HG03571 (cell line): Measurements from ENCODE around the gene ZBTB16.

Experiments
- ATAC-seq: cut with Tn5 transposase; IDR thresholded peaks from one replicate; pipeline ENCODE4 v1.9.1; 2021; ENCODE audit not compliant: unreplicated experiment

Gene ZBTB16

DNA sequence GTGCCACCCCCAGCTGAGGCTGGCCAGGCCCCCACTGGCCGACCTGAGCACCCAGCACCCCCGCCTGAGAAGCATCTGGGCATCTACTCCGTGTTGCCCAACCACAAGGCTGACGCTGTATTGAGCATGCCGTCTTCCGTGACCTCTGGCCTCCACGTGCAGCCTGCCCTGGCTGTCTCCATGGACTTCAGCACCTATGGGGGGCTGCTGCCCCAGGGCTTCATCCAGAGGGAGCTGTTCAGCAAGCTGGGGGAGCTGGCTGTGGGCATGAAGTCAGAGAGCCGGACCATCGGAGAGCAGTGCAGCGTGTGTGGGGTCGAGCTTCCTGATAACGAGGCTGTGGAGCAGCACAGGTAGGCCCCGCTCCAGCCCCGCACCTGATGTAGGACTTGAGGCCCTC is 4.7 kb downstream of the ZBTB16 start:
- no peak for ATAC-seq

DNA sequence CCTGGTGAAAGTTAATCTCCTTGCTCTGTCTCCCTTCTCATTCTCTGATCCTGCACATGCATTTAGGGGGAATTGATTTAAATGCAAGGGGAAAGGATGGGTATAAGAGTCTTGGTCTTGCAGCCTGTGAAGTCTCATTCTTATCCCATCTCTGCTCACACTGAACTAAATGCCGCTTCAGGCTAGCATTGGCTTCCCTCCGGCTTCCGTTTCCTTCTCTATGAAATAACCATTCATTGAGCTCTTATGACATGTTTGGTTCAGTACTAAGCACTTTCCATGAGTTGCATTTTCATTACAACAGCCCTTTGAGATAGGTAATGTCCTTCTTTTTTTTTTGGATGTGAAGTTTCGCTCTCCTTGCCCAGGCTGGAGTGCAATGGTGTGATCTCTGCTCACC is 5.6 kb downstream of the ZBTB16 start:
- no peak for ATAC-seq

GRCh38 chr11:114066046-114066648 is 6.6 kb downstream of the ZBTB16 start:
- no peak for ATAC-seq

- no peak for ATAC-seq
Measured at GRCh38 chr11:114068327-114068726, 8.8 kb downstream of the ZBTB16 start.

GRCh38 chr11:114070464-114071139 is 11.1 kb downstream of the ZBTB16 start:
- no peak for ATAC-seq

- ATAC-seq, result no peak
Measured at GRCh38 chr11:114073007-114073827, 13.7 kb downstream of the ZBTB16 start.

GRCh38 chr11:114073828-114074381 is 14.4 kb downstream of the ZBTB16 start:
- ATAC-seq, result no peak

DNA sequence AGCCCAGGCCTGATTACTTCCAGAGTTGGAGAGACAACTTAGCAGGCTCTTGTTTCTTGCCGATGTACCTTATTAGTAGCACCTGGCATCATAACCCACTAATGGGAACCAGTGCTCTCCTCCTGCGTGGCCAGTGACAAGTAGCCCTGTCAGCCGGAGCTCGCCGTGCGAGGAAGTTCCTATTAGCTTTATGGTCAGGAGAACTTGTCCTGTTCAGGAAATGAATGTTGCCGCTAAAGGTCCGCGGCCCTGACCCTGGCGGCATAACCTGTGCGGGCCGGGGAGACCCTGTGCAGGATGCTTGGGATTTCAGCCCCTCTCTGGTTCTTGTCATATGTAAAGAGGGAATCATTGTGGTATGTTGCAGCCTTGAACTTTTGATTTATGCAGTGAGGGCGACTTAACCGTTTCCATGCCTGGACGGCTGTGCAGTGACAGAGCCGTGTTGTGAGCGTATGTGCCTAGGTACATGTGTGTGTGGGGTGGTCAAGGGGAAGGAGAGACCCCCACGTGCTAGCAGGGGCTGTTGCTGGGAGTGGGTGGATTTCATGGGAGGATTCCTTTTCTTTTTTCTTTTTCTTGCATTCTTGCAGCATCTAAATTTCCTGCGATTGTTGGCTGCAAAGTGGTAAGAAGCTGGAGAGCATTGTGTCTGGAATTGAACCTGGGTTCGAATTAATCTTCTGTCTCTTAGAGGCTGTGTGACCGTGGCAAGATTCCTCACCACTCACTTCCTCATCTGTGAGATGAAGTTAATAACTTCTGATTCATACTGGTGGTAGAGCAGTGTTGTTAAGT is 15.2 kb downstream of the ZBTB16 start:
- ATAC-seq, result no peak

- no peak for ATAC-seq
Measured at GRCh38 chr11:114075344-114075610, 15.8 kb downstream of the ZBTB16 start.

- ATAC-seq, result no peak
Measured at GRCh38 chr11:114075891-114076441, 16.5 kb downstream of the ZBTB16 start.

GRCh38 chr11:114076921-114077331 is 17.4 kb downstream of the ZBTB16 start:
- ATAC-seq, result no peak

GRCh38 chr11:114077482-114078305 is 18.2 kb downstream of the ZBTB16 start:
- ATAC-seq, result no peak

GRCh38 chr11:114078423-114078822 is 18.9 kb downstream of the ZBTB16 start:
- no peak for ATAC-seq

- ATAC-seq, result no peak
Measured at GRCh38 chr11:114079511-114080065, 20.1 kb downstream of the ZBTB16 start.

DNA sequence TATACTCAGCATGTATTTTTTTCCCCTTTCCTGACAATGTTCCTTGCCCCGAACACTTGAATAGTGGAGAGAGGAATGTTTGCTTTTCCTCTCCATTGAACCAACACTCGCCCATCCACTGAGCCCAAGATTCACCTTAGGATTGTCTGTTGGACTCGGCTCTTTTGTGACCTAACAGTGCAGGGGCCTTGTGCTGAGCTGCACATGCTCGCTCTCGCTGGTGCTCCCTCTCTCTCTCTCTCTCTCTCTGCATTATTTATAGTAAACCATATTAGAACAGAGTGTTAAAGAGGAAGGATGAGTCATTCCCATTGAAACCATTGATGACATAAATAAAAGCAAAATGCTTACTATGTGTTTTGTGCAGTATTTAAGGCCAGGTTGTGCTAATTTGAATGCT is 20.7 kb downstream of the ZBTB16 start:
- no peak for ATAC-seq

DNA sequence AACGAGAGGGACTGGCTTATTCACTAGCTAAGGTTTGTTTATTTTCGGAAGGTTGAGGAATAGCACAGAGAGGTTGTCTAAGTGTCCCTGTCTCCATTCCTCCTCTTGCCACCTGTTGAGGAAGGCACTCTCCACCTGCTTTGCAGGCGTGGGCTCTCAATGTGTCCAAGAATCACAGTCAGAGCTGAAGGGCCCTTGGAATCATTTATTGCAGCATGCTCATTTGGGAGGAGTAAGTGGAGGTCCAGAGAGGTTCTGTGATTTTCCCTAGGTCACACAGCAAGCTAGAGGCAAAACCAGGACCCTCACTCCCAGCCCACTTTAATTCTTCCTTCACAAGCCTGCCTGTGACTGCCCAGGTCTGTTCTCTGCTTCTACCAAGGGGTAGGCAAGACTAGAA is 21.3 kb downstream of the ZBTB16 start:
- no peak for ATAC-seq

DNA sequence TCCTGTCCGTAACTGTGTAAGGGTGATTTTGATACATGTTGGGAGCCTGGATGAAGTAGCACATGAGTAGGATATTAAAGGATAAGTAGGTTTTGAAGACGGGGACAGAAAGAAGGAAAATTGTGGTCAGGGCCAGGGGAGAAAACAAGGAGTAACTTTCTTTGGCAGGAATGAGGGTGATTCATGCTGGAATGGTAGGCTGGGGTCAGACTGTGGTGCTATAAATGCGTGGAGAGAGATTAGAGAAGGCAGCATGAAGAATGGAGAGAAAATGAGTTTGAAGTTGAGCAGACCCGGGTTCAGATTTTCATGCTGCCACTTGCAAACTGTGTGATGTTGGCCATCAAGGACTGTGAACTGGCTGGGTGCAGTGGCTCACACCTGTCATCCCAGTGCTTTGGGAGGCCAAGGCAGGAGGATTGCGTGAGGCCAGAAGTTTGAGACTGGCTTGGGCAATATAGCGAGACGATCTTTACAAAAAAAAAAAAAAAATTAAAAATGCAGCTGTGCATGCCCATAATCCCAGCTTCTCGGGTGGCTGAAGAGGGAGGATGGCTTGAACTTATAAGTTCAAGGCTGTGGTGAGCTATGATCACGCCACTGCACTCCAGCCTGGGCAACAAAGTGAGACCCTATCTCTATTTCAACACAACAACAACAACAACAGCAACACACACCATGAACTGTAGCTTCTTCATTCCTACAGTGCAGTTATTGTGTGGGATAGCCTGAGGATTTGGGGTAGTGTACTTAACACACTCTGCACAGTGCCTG is 22.3 kb downstream of the ZBTB16 start:
- no peak for ATAC-seq

DNA sequence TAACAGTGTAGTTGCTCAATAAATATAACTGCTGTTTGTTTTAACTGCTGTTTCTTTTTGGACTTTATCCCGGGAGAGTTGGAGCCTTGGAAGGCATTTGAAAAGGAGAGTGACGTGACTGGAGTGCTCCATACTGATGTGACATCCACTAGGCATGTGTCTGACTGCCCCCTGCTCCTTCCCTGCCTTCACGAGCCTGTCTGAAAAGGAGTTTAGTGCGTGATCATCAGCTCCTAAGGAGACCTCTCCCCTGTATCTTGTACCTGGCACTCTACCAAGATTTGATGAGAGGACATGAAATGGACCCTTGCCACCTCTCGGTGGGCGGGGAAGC is 22.9 kb downstream of the ZBTB16 start:
- no peak for ATAC-seq

- no peak for ATAC-seq
Measured at GRCh38 chr11:114082767-114083181, 23.3 kb downstream of the ZBTB16 start.
